Activated CD4-positive, alpha-beta T cell treated with anti-CD3 and anti-CD28 coated beads, Interleukin-2, Interleukin-4, amounts not matched to agents 100 ng/mL and 50 ng/mL, durations not matched to agents 16 hours and 8 hours (primary cell): ENCODE results near the gene LUC7L2.
"Not testable (repeated sequence)": the region's sequence is repeated elsewhere in the genome, so short reads cannot be mapped to it uniquely, and the experiment has no call there.

Source experiments
- DNase-seq: peaks from one replicate; pipeline ENCODE4 v3.0.0-alpha.2; 2020; ENCODE audit warnings: low spot score

The LUC7L2 gene

GRCh38 chr7:139451638-139452037 is 91.9 kb downstream of the LUC7L2 start:
- no peak for DNase-seq

GRCh38 chr7:139452958-139453672 is 93.4 kb downstream of the LUC7L2 start:
- DNase-seq, result no peak

- DNase-seq, result no peak
Measured at GRCh38 chr7:139453673-139454321, 94.1 kb downstream of the LUC7L2 start.

DNA sequence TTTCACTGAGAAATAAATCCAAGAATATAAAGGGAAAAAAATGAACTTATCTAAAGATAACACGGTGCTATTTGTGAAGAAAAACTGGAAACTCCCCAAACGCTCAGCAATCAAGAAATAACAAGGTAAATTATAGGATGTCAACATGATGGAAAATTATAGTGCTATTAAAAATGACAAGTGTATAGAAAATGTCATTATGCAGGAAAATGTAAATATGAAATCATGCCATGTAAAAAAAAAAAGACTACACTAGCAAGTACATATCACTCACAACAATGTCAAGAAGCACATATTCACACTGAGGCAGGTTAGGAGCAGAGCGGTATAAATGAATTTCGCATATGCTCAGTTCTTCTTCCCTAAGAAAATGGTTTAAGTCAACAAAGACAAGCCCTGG is 96.1 kb downstream of the LUC7L2 start:
- no peak for DNase-seq

GRCh38 chr7:139456511-139456910 is 96.8 kb downstream of the LUC7L2 start:
- no peak for DNase-seq

- DNase-seq, result no peak
Measured at GRCh38 chr7:139457153-139457946, 97.7 kb downstream of the LUC7L2 start.

DNA sequence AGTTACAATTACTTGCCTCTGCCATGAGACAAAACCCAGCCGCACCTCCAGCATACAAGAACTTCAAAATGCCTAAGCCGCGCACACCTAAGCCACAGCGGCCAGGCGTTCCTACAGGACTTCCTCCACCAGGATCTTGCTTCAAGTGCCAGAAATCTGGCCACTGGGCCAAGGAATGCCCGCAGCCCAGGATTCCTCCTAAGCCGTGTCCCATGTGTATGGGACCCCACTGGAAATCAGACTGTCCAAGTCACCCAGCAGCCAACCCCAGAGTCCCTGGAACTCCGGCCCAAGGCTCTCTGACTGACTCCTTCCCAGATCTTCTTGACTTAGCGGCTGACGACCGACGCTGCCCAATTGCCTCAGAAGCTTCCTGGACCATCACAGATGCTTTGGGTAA is 103.7 kb downstream of the LUC7L2 start:
- DNase-seq, result not testable (repeated sequence)

DNA sequence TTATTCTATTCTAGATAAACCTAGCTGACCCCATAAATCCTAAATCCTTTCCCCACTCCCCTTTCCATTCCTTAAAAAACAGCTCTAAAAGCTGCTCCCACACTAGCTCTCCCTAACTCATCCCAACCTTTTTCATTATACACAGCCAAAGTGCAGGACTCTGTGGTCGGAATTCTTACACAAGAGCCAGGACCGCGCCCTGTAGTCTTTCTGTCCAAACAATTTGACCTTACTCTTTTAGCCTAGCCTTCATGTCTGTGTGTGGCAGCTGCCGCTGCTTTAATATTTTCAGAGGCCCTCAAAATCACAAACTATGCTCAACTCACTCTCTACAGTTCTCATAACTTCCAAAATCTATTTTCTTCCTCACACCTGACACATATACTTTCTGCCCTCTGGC is 104.8 kb downstream of the LUC7L2 start:
- DNase-seq, result not testable (repeated sequence)

DNA sequence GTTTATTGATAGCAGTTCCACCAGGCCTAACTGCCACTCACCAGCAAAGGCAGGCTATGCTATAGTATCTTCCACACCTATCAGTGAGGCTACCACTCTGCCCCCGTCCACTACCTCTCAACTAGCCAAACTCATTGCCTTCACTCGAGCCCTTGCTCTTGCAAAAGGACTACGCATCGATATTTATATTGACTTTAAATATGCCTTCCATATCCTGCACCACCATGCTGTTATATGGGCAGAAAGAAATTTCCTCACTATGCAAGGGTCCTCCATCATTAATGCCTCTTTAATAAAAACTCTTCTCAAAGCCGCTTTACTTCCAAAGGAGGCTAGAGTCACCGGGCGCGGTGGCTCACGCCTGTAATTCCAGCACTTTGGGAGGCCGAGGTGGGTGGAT is 105.4 kb downstream of the LUC7L2 start:
- DNase-seq, result not testable (repeated sequence)

- DNase-seq, result not testable (repeated sequence)
Measured at GRCh38 chr7:139467729-139468128, 108.0 kb downstream of the LUC7L2 start.

DNA sequence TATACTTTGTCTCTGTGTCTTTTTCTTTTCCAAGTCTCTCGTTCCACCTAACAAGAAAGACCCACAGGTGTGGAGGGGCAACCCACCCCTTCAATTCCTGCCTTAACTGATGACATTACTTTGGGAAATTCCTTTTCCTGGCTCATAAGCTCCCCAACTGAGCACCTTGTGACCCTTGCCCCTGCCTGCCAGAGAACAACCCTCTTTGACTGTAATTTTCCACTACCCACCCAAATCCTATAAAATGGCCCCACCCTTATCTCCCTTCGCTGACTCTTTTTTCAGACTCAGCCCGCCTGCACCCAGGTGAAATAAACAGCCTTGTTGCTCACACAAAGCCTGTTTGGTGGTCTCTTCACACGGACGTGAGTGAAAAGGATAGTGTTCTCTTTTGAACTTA is 108.6 kb downstream of the LUC7L2 start:
- DNase-seq, result not testable (repeated sequence)

DNA sequence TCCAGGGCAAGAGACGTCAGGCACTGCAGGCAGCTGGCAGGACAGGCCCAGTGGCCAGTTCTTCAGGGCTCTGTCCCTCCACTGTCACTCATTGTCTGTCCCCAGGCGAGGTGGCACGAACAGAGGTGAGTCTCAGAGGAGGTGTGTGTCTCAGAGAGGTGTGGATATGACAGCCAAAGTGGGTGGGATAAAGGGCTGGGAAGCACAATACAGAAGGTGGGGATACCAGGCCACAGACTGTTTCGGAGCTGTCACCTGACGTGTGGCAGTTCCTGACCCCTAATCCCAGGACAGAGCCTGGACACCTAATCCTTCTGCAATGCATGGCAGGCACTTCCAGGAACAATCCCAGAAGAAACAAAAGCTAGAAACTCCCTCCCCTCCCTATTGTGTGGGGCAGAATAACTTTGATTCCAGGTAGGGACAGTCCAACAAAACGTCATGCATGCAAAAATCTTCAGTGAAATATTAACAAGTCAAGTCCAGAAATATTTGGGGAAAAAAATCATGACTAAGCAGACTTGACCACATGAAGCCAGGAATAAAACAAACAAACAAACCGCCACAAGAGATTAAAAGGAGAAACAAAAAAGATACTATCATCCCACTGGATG is 112.2 kb downstream of the LUC7L2 start:
- DNase-seq, result no peak
